MCF 10A (cell line): ENCODE measurements around the gene CCDC28B. TPM values are rescaled to one million over a fixed set of nuclear protein-coding genes. Genes with fewer than 3 reads are reported as not detected.

Experiments
- Bru-seq: library from RNA; stranded (reverse); fragments of 400-500 nt; gene quantifications from one replicate; lab custom pipeline; 2021; lab: Mats Ljungman, UMichigan
- BruChase-seq, 2 experiments: library from RNA; stranded (reverse); fragments of 400-500 nt; gene quantifications; one replicate each; lab custom pipeline; 2021; lab: Mats Ljungman, UMichigan
- BruUV-seq: library from RNA; stranded (reverse); fragments of 400-500 nt; replicated peaks from 2 replicates; lab custom pipeline; 2021; lab: Mats Ljungman, UMichigan
- CTCF ChIA-PET: fragments of 300-600 bp; sonication (Branson Sonifier 250); formaldehyde crosslinking; extraction: SDS; loops from one replicate; lab custom pipeline; 2021; ENCODE audit warnings: antibody characterized with exemption, inconsistent platforms; lab: Yijun Ruan, JAX
- POLR2A ChIA-PET: fragments of 300-600, 350-650 bp; sonication (Branson Sonifier 250); formaldehyde crosslinking; extraction: SDS; loops from one replicate; lab custom pipeline; 2020; ENCODE audit warnings: antibody characterized with exemption, inconsistent platforms; lab: Yijun Ruan, JAX
- DNase-seq: peaks from one replicate; pipeline ENCODE4 v3.0.0-alpha.2; 2018; ENCODE audit not compliant: unreplicated experiment
- H3K27ac Mint-ChIP-seq: one replicate; pipeline ENCODE4 v1.8.0; 2022; ENCODE audit warnings: mild to moderate bottlenecking, low read depth, mixed read lengths; ENCODE audit not compliant: unreplicated experiment
- H3K27me3 Mint-ChIP-seq: one replicate; pipeline ENCODE4 v1.8.0; 2022; ENCODE audit warnings: mixed read lengths; ENCODE audit not compliant: insufficient read depth, unreplicated experiment
- H3K36me3 Mint-ChIP-seq: one replicate; pipeline ENCODE4 v1.8.0; 2022; ENCODE audit warnings: mild to moderate bottlenecking, moderate library complexity, mixed read lengths; ENCODE audit not compliant: insufficient read depth, unreplicated experiment
- H3K4me1 Mint-ChIP-seq: one replicate; pipeline ENCODE4 v1.8.0; 2022; ENCODE audit warnings: mixed read lengths; ENCODE audit not compliant: insufficient read depth, unreplicated experiment
- H3K4me3 Mint-ChIP-seq: one replicate; pipeline ENCODE4 v1.8.0; 2022; ENCODE audit warnings: mild to moderate bottlenecking, moderate library complexity, mixed read lengths; ENCODE audit not compliant: unreplicated experiment
- H3K9me3 Mint-ChIP-seq: one replicate; pipeline ENCODE4 v1.8.0; 2022; ENCODE audit warnings: mixed read lengths; ENCODE audit not compliant: unreplicated experiment
- intact Hi-C: fragments of 100-400 bp; cut with micrococcal nuclease; formaldehyde crosslinking; loops from 2 replicates; pipeline ENCODE4 v1.14.1; 2022
- long read RNA-seq: library from polyadenylated mRNA; stranded (forward); transcript quantifications from one replicate; pipeline ENCODE4 v2.0.0, GENCODE V29; 2022
- total RNA-seq: library from RNA; stranded (reverse); gene quantifications from 2 replicates; pipeline ENCODE4 v1.2.3, GENCODE V29; 2022
- TF ChIP-seq, protein P1 (sequence below): fragments of 200-600 bp; IDR thresholded peaks from one replicate; pipeline ENCODE4 v1.8.0; 2022; ENCODE audit warnings: antibody characterized with exemption, mild to moderate bottlenecking; ENCODE audit not compliant: unreplicated experiment

CCDC28B gene
- total RNA-seq (0.91 and 1.7 TPM in 2 replicates), Bru-seq, nascent RNA (percentile 32 among the genes with signal in this experiment), BruChase-seq, experiment 1, labeled RNA remaining after a 6-hour chase (percentile 52 among the genes with signal in this experiment), BruChase-seq, experiment 2, labeled RNA remaining after a 2-hour chase (percentile 40 among the genes with signal in this experiment)
- long read RNA-seq, partial matches to known transcripts = 0 of 5 reads
- long read RNA-seq, other reads (novel, unspliced or antisense) = 1 of 5 reads

- POLR2A ChIA-PET = interaction anchor here (0.6 to 2.5 kb wide), 7 partner anchors 9 to 251 kb away, joined by 3 to 9 read pairs (median 3); partner anchors contain the start of genes BSDC1 and DCDC2B
- H3K9me3 Mint-ChIP-seq = no peaks in the 10 kb centered on the region
- peaks cover 36% of the 10 kb centered on the region for H3K36me3 Mint-ChIP-seq
- CTCF ChIA-PET = interaction anchor here (0.6 to 1.5 kb wide), 2 partner anchors 15 to 1017 kb away, joined by 3 to 4 read pairs; no protein-coding TSS in a partner anchor
- TF ChIP-seq, protein P1, sequence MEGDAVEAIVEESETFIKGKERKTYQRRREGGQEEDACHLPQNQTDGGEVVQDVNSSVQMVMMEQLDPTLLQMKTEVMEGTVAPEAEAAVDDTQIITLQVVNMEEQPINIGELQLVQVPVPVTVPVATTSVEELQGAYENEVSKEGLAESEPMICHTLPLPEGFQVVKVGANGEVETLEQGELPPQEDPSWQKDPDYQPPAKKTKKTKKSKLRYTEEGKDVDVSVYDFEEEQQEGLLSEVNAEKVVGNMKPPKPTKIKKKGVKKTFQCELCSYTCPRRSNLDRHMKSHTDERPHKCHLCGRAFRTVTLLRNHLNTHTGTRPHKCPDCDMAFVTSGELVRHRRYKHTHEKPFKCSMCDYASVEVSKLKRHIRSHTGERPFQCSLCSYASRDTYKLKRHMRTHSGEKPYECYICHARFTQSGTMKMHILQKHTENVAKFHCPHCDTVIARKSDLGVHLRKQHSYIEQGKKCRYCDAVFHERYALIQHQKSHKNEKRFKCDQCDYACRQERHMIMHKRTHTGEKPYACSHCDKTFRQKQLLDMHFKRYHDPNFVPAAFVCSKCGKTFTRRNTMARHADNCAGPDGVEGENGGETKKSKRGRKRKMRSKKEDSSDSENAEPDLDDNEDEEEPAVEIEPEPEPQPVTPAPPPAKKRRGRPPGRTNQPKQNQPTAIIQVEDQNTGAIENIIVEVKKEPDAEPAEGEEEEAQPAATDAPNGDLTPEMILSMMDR = no peak
- no TSS peak for BruUV-seq
- H3K27me3 Mint-ChIP-seq = no peaks in the 10 kb centered on the region
- intact Hi-C loops = no loop called here
- DNase-seq = peak; percentile 66
- peak within 1 kb of the TSS; percentile 71 for H3K4me3 Mint-ChIP-seq
- peak within 1 kb of the TSS; percentile 27 for H3K27ac Mint-ChIP-seq
- peaks cover 12% of the 10 kb centered on the region for H3K4me1 Mint-ChIP-seq
Measured at GRCh38 chr1:32200226-32201010, at the start of gene CCDC28B. CCDC28B (plus strand) TSS chr1:32200595; CDS start chr1:32201936, 1,341 bp downstream.

DNA sequence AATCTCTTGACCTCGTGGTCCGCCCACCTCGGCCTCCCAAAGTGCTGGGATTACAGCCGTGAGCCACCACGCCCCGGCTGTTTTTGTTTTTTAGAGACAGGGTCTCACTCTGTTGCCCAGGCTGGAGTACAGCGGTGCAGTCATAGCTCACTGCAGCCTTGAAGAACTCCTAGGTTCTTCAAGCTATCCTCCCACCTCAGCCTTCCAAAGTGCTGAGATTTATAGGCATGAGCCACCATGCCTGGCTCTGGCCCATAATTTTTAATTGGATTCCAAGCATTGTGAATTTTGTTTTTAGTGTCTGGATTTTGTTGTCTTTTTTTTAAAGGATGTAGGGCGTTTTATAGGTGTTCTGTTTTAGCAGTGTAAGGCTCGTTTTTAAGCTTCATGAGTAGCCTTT lies 49.5 kb upstream of the CCDC28B start:
- Mint-ChIP-seq H3K4me3 (no peak overlapping the region), H3K27ac (peak overlapping the region; percentile 3), H3K27me3 (no peaks in the 10 kb centered on the region), H3K36me3 (peaks cover 41% of the 10 kb centered on the region), H3K9me3 (no peaks in the 10 kb centered on the region), H3K4me1 (peaks cover 10% of the 10 kb centered on the region)
- TF ChIP-seq, protein P1 = no peak
- BruUV-seq = no TSS peak
- DNase-seq = no peak
- ChIA-PET POLR2A (interaction anchor here (0.7 to 1.8 kb wide), 3 partner anchors 8 to 29 kb away, joined by 3 to 5 read pairs (median 4); partner anchors contain the start of gene TXLNA), CTCF (interaction anchor here (0.6 to 1.0 kb wide), 2 partner anchors 39 to 116 kb away, joined by 3 read pairs; no protein-coding TSS in a partner anchor)
- intact Hi-C loops = no loop called here

DNA sequence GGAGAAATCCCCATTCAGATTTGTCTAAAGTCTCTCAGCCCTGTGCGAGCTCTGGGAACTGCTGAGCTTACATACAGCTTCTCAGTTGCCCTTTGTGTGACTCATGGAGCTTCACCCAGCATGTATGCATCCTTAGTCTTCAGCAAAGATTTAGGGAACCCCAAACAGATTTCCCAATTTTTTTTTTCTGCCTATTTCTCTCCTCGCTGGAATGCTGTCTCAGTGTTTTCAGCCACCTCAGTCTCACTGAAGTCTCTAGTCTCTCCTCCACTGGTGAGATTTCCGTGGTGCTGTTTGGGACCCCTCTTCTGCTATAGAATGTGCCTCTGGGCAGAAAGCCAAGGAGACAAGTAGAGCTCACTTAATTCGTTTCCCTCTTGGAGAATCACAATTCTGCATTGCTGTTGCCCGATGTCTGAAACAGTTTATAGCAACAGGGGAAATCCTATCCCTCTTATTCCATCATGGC lies 49.0 kb upstream of the CCDC28B start:
- BruUV-seq = no TSS peak
- H3K4me3 Mint-ChIP-seq = no peak overlapping the region

More for the DNA sequence above, 49.0 kb upstream of the CCDC28B start:
- H3K36me3 Mint-ChIP-seq = peaks cover 46% of the 10 kb centered on the region
- H3K27ac Mint-ChIP-seq = peak overlapping the region; percentile 3
- TF ChIP-seq, protein P1 = no peak
- H3K4me1 Mint-ChIP-seq = peaks cover 6% of the 10 kb centered on the region
- ChIA-PET CTCF (interaction anchor here (0.6 to 1.2 kb wide), 3 partner anchors 15 to 116 kb away, joined by 3 read pairs; no protein-coding TSS in a partner anchor), POLR2A (interaction anchor here (1.3 to 1.8 kb wide), 2 partner anchors 9 to 28 kb away, joined by 4 to 5 read pairs; partner anchors contain the start of gene TXLNA)
- H3K9me3 Mint-ChIP-seq = no peaks in the 10 kb centered on the region
- DNase-seq = peak; percentile 53
- H3K27me3 Mint-ChIP-seq = no peaks in the 10 kb centered on the region
- intact Hi-C loops = no loop called here
